ENCODE results near the gene CCDC81.

Gene CCDC81

GRCh38 chr11:86440305-86440716, 65.6 kb downstream of the CCDC81 start:
- H2AFZ ChIP-seq (ENCODE audit: low read depth) = no peak overlapping the region
- H3K9ac ChIP-seq = no peak overlapping the region
- no peak overlapping the region for H3K4me3 ChIP-seq (IDR thresholded peaks at IDR 0.05; ENCODE audit: insufficient read depth, low read depth, low read length)
- no peak for TF ChIP-seq CTCF (conservative IDR thresholded peaks at IDR 0.05; ENCODE audit: low read depth, low read length)
- no peaks in the 10 kb centered on the region for H4K20me1 ChIP-seq (ENCODE audit: insufficient read depth)
- H3K27ac ChIP-seq = no peak overlapping the region
- no peaks in the 10 kb centered on the region for H3K79me2 ChIP-seq (ENCODE audit: insufficient read depth, low read depth)
- no peak overlapping the region for H3K4me2 ChIP-seq
- no peaks in the 10 kb centered on the region for H3K4me1 ChIP-seq (ENCODE audit: low read depth, poor library complexity, severe bottlenecking)
- no peaks in the 10 kb centered on the region for H3K36me3 ChIP-seq (ENCODE audit: insufficient read depth)
- no peaks in the 10 kb centered on the region for H3K27me3 ChIP-seq (ENCODE audit: insufficient read depth, low read depth)

DNA sequence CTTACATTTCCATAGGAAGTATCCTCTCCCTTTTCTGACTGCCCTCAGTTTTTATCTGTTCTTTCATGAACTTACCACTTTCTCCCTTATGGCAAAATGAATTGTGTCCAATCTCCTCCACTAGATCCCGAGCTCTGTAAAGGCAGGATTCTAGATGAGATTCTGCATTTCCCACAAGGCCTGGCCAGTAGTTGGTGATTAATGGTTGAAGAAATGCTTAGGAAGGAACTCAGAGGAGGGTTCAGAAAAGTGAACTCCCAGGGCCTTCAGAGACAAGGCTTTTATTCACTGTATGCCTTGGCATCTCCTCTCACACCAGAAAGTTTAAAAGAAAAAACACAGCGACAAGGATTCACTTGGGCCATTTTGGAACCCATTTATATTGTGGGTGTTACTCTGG, 66.2 kb downstream of the CCDC81 start:
- no peak overlapping the region for H3K4me2 ChIP-seq
- H2AFZ ChIP-seq (ENCODE audit: low read depth) = no peak overlapping the region
- no peaks in the 10 kb centered on the region for H3K4me1 ChIP-seq (ENCODE audit: low read depth, poor library complexity, severe bottlenecking)
- H3K27me3 ChIP-seq (ENCODE audit: insufficient read depth, low read depth) = no peaks in the 10 kb centered on the region
- no peaks in the 10 kb centered on the region for H3K79me2 ChIP-seq (ENCODE audit: insufficient read depth, low read depth)
- H3K27ac ChIP-seq = no peak overlapping the region
- TF ChIP-seq CTCF (conservative IDR thresholded peaks at IDR 0.05; ENCODE audit: low read depth, low read length) = no peak
- no peak overlapping the region for H3K9ac ChIP-seq
- no peak overlapping the region for H3K4me3 ChIP-seq (IDR thresholded peaks at IDR 0.05; ENCODE audit: insufficient read depth, low read depth, low read length)
- no peaks in the 10 kb centered on the region for H4K20me1 ChIP-seq (ENCODE audit: insufficient read depth)
- no peaks in the 10 kb centered on the region for H3K36me3 ChIP-seq (ENCODE audit: insufficient read depth)

DNA sequence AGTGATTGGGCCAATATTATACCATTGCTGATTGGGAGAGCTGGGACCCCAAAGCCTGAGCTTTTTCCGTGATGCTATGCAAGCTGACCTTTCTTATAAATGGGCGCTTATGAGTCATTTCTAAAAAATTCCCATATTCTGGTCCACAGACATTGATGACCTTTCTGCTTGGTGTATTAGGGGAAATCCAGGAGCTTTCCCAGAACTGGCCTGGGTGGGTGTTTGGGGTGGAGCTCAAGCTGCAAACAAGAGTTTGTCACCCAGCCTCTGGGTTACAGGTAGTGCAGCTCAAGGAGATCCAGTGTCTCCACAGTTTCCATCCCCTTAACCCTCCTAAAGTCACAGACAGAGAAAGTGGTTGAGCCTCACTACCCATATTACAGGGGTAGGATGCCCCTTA, 67.7 kb downstream of the CCDC81 start:
- Histone ChIP-seq H2AFZ (ENCODE audit: low read depth) (no peak overlapping the region), H3K27ac (no peak overlapping the region), H3K4me3 (IDR thresholded peaks at IDR 0.05; ENCODE audit: insufficient read depth, low read depth, low read length) (no peak overlapping the region), H3K9ac (no peak overlapping the region), H3K27me3 (ENCODE audit: insufficient read depth, low read depth) (no peaks in the 10 kb centered on the region), H3K79me2 (ENCODE audit: insufficient read depth, low read depth) (no peaks in the 10 kb centered on the region), H4K20me1 (ENCODE audit: insufficient read depth) (no peaks in the 10 kb centered on the region), H3K4me2 (no peak overlapping the region), H3K36me3 (ENCODE audit: insufficient read depth) (no peaks in the 10 kb centered on the region), H3K4me1 (ENCODE audit: low read depth, poor library complexity, severe bottlenecking) (no peaks in the 10 kb centered on the region)
- TF ChIP-seq CTCF (conservative IDR thresholded peaks at IDR 0.05; ENCODE audit: low read depth, low read length) = no peak

DNA sequence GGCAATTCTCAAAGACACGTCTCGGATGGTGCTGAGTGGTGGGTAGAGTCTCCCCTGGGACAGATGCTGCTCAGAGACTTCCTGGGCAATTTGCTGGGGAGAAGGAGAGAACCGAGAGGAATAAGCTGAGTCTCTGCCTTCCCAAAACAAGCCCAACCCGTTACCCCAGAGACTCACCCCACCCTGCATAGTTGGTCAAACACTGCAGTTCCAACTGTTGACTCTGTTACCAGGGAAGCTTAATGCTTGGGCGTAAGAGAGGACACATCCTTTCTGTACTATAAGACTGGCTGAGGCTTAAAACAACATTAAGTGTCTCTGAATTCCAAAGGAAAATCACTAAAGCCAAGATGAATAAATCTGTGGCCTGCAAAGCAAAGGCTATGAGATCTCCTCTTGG, 68.1 kb downstream of the CCDC81 start:
- H3K36me3 ChIP-seq (ENCODE audit: insufficient read depth) = no peaks in the 10 kb centered on the region
- H3K79me2 ChIP-seq (ENCODE audit: insufficient read depth, low read depth) = no peaks in the 10 kb centered on the region
- H2AFZ ChIP-seq (ENCODE audit: low read depth) = no peak overlapping the region
- H3K4me3 ChIP-seq (IDR thresholded peaks at IDR 0.05; ENCODE audit: insufficient read depth, low read depth, low read length) = no peak overlapping the region
- no peak overlapping the region for H3K9ac ChIP-seq
- H3K4me1 ChIP-seq (ENCODE audit: low read depth, poor library complexity, severe bottlenecking) = no peaks in the 10 kb centered on the region
- H3K27ac ChIP-seq = no peak overlapping the region
- no peaks in the 10 kb centered on the region for H3K27me3 ChIP-seq (ENCODE audit: insufficient read depth, low read depth)
- no peaks in the 10 kb centered on the region for H4K20me1 ChIP-seq (ENCODE audit: insufficient read depth)
- TF ChIP-seq CTCF (conservative IDR thresholded peaks at IDR 0.05; ENCODE audit: low read depth, low read length) = no peak
- no peak overlapping the region for H3K4me2 ChIP-seq

GRCh38 chr11:86443415-86443814, 68.7 kb downstream of the CCDC81 start:
- Histone ChIP-seq H3K27ac (no peak overlapping the region), H3K4me3 (IDR thresholded peaks at IDR 0.05; ENCODE audit: insufficient read depth, low read depth, low read length) (no peak overlapping the region), H3K4me2 (no peak overlapping the region), H2AFZ (ENCODE audit: low read depth) (no peak overlapping the region), H3K27me3 (ENCODE audit: insufficient read depth, low read depth) (no peaks in the 10 kb centered on the region), H3K79me2 (ENCODE audit: insufficient read depth, low read depth) (no peaks in the 10 kb centered on the region), H3K36me3 (ENCODE audit: insufficient read depth) (no peaks in the 10 kb centered on the region), H3K4me1 (ENCODE audit: low read depth, poor library complexity, severe bottlenecking) (no peaks in the 10 kb centered on the region), H4K20me1 (ENCODE audit: insufficient read depth) (no peaks in the 10 kb centered on the region), H3K9ac (no peak overlapping the region)
- no peak for TF ChIP-seq CTCF (conservative IDR thresholded peaks at IDR 0.05; ENCODE audit: low read depth, low read length)
